OCI-LY1 (cell line): ENCODE results near the gene QKI.

Source experiments
- H2AFZ ChIP-seq: fragments of 200-600 bp; sonication (generic), shearing (Covaris generic); 2 replicates; pipeline ENCODE4 v1.6.0; 2014; ENCODE audit warnings: antibody characterized with exemption, mild to moderate bottlenecking, low read length
- H3F3A ChIP-seq: fragments of 200-600 bp; sonication (generic), shearing (Covaris generic); 2 replicates; pipeline ENCODE4 v1.6.0; 2014; ENCODE audit warnings: mild to moderate bottlenecking, antibody characterized with exemption, low read length, moderate library complexity; ENCODE audit not compliant: insufficient read depth
- H3K27ac ChIP-seq: fragments of 200-600 bp; sonication (generic); 2 replicates; pipeline ENCODE4 v1.5.1; 2014; ENCODE audit warnings: low read length, mixed run types, mild to moderate bottlenecking, low read depth; ENCODE audit not compliant: poor library complexity, severe bottlenecking
- H3K27me3 ChIP-seq: fragments of 200-600 bp; sonication (generic); 2 replicates; pipeline ENCODE4 v1.6.0; 2014; ENCODE audit warnings: antibody characterized with exemption, mild to moderate bottlenecking, low read length, moderate library complexity; ENCODE audit not compliant: insufficient read depth
- H3K36me3 ChIP-seq: fragments of 200-600 bp; sonication (generic); 2 replicates; pipeline ENCODE4 v1.6.1; 2014; ENCODE audit warnings: mild to moderate bottlenecking, antibody characterized with exemption, low read length, moderate library complexity, mixed read lengths; ENCODE audit not compliant: insufficient read depth
- H3K4me1 ChIP-seq: fragments of 200-600 bp; sonication (generic); 2 replicates; pipeline ENCODE4 v1.5.1; 2014; ENCODE audit warnings: mild to moderate bottlenecking, low read length, moderate library complexity; ENCODE audit not compliant: insufficient read depth, severe bottlenecking
- H3K4me2 ChIP-seq: fragments of 200-600 bp; sonication (generic), shearing (Covaris generic); 2 replicates; pipeline ENCODE4 v1.6.1; 2014; ENCODE audit warnings: low read length
- H3K4me3 ChIP-seq: fragments of 200-600 bp; sonication (generic); 2 replicates; pipeline ENCODE4 v1.5.1; 2014; ENCODE audit warnings: low read length, low read depth, mild to moderate bottlenecking, mixed read lengths; ENCODE audit not compliant: poor library complexity, severe bottlenecking
- H3K79me2 ChIP-seq: fragments of 200-600 bp; shearing (Covaris generic); 2 replicates; pipeline ENCODE4 v1.6.1; 2016; ENCODE audit warnings: mixed run types, low read length, mixed read lengths; ENCODE audit not compliant: insufficient read depth
- H3K9ac ChIP-seq: fragments of 200-600 bp; sonication (generic), shearing (Covaris generic); 2 replicates; pipeline ENCODE4 v1.6.1; 2014; ENCODE audit warnings: mild to moderate bottlenecking, low read length, mixed read lengths
- H3K9me2 ChIP-seq: fragments of 200-600 bp; sonication (generic), shearing (Covaris generic); 2 replicates; pipeline ENCODE4 v1.6.1; 2014; ENCODE audit warnings: low read depth, mild to moderate bottlenecking, low read length, mixed read lengths
- H3K9me3 ChIP-seq: fragments of 200-600 bp; shearing (Covaris generic); 2 replicates; pipeline ENCODE4 v1.6.1; 2014; ENCODE audit warnings: low read length, mixed read lengths
- H4K20me1 ChIP-seq: fragments of 200-600 bp; sonication (generic), shearing (Covaris generic); 2 replicates; pipeline ENCODE4 v1.6.0; 2016; ENCODE audit warnings: mild to moderate bottlenecking, low read length; ENCODE audit not compliant: insufficient read depth
- CTCF ChIP-seq: fragments of 200-600 bp; sonication (generic), shearing (Covaris generic); IDR thresholded peaks from 2 replicates; pipeline ENCODE4 v1.5.1; 2017; ENCODE audit warnings: mild to moderate bottlenecking, antibody characterized with exemption, low read length, moderate library complexity, mixed read lengths
- EZH2 ChIP-seq: fragments of 200-600 bp; sonication (generic), shearing (Covaris generic); IDR thresholded peaks from 2 replicates; pipeline ENCODE4 v1.8.0; 2017; ENCODE audit warnings: borderline replicate concordance, mixed run types, mild to moderate bottlenecking, antibody characterized with exemption, low read length, moderate library complexity, mixed read lengths

QKI gene

DNA sequence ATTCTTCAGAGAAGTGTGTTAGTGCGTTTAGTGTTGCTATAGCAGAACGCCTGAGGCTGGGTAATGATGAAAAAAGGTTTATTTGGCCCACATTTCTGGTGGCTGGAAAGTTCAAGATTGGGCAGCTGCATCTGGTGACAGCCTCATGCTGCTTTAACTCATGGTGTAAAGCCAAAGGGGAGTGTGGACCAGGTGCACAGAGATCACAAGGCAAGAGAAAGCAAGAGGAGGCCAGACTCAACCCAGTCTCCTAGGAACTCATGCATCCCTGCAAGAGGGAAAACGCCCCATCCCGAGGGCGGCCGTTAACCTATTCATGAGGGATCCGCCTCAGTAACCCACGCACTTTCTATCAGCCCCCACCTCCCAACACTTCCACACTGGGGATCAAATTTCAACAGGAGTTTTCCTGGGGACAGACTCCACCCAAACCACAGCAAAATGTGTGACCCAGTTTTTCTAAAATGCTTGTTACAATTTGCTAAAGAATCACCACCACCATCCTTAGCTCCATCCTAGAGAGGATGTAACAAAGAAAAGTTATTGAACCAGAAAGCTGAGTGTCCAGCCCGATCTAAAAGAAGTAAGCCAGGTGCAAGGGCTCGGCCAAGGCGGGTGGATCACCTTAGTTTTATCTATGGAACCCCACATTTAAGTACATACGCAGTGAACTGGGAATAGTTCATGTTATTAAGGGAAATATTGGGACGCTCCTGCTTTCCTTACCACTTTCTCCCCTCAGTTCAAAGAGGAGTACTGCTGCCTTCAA, 164.8 kb downstream of the QKI start:
- H4K20me1 ChIP-seq: no peaks in the 10 kb centered on the region
- H2AFZ ChIP-seq: no peak overlapping the region
- no peaks in the 10 kb centered on the region for H3K27me3 ChIP-seq
- no peaks in the 10 kb centered on the region for H3K9me2 ChIP-seq
- H3K36me3 ChIP-seq: no peaks in the 10 kb centered on the region
- no peak overlapping the region for H3K27ac ChIP-seq
- TF ChIP-seq EZH2 (no peak), CTCF (no peak)
- no peaks in the 10 kb centered on the region for H3F3A ChIP-seq
- H3K9me3 ChIP-seq: no peaks in the 10 kb centered on the region
- H3K79me2 ChIP-seq: no peaks in the 10 kb centered on the region
- no peaks in the 10 kb centered on the region for H3K4me1 ChIP-seq
- no peak overlapping the region for H3K4me2 ChIP-seq
- H3K9ac ChIP-seq: no peak overlapping the region
- no peak overlapping the region for H3K4me3 ChIP-seq

DNA sequence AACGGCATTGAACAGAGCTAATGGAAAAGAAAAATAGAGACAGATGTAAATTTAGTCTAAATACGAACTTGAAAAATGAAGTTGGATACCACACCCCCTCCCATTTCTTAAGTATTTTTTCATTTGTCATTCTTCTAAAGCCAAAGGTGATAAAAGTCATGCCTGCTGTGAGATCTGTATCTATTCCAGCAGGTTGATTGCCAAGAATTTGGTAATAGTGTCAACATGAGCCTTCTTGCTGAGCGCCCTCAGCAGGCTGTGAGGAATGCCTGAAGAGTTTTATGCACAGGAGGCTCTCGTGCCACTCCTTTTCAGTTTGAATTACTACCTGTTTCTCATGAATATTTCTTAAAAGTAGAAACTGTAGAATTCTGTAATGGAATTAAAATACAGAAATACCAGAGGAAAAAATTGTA, 165.4 kb downstream of the QKI start:
- Histone ChIP-seq H3K36me3 (no peaks in the 10 kb centered on the region), H3K4me3 (no peak overlapping the region), H3K9me2 (no peaks in the 10 kb centered on the region), H3K9me3 (no peaks in the 10 kb centered on the region), H3K79me2 (no peaks in the 10 kb centered on the region), H3K4me1 (no peaks in the 10 kb centered on the region), H3K4me2 (no peak overlapping the region), H2AFZ (no peak overlapping the region), H3K27me3 (no peaks in the 10 kb centered on the region), H3F3A (no peaks in the 10 kb centered on the region), H3K9ac (no peak overlapping the region), H4K20me1 (no peaks in the 10 kb centered on the region), H3K27ac (no peak overlapping the region)
- TF ChIP-seq EZH2 (no peak), CTCF (peak; percentile 28; the same call in 1 of the 2 replicates)

DNA sequence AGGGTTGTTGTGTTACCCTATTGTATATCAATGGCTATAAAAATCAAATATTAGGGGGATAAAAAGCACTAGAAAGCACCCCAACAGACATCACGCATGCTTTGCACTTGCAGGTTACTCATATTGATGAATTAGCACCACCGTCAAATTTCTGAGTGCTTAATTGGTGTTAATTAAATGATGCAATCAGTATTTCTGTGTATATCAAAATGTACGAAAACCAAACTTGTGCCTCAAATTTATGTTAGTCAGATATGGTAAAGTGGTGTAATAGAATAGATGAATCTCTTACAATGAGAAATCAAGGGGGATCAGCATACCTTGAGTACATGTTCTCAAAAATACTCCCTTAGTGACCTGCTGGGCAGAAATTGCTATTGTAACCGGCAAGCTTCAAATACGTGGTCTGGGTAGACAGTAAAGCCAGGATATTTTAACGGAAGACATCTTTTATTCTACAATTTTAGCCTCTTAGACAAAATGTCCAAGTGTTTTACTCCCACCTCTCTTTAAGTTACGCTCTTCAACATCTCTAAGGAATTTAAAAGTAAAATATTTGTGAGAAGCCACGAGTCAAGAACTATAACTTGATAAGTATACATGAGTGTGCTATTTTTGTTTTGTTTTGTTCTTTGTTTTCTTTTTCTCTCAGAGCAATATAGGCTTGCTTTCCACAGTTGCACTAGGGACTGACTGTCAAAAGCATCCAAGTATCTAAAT, 166.0 kb downstream of the QKI start:
- no peaks in the 10 kb centered on the region; the same call in 1 of the 2 replicates for H3K27me3 ChIP-seq
- no peak overlapping the region for H3K27ac ChIP-seq
- no peak overlapping the region for H3K9ac ChIP-seq
- H3K9me3 ChIP-seq: no peaks in the 10 kb centered on the region
- H3K79me2 ChIP-seq: no peaks in the 10 kb centered on the region
- H4K20me1 ChIP-seq: no peaks in the 10 kb centered on the region
- TF ChIP-seq EZH2 (no peak), CTCF (no peak)
- no peak overlapping the region for H3K4me3 ChIP-seq
- H2AFZ ChIP-seq: no peak overlapping the region
- no peaks in the 10 kb centered on the region for H3F3A ChIP-seq
- H3K4me1 ChIP-seq: no peaks in the 10 kb centered on the region
- H3K4me2 ChIP-seq: no peak overlapping the region
- no peaks in the 10 kb centered on the region for H3K9me2 ChIP-seq
- H3K36me3 ChIP-seq: no peaks in the 10 kb centered on the region
